ENCODE results near the gene PKHD1.

Gene PKHD1

DNA sequence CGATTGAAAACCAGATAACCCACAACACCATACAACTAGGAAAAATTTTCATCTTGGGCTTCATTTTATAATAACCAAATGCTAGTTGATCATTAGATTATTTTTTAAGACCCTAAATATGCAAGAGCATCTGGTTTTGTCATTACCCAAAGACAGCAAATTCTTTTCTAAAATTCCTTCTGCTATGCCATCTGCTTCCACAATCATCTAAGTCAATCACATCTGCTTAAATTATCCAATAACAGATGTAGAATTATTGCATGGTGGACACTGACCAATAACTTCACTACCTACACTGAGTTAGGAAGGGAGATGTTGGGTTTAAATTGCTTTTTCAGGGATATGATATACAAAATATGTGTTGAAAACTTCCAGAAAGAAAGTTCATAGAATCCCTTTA, 41.9 kb downstream of the PKHD1 start:
- WGBS, 2 experiments (ENCODE audit: insufficient coverage in 2 of 2), result 80% methylated on average over 1 of the region's 1 CpG; no CpG with 5 or more reads in 1 of the 2 experiments
- Histone ChIP-seq H3K27ac (ENCODE audit: low read depth, low read length, severe bottlenecking) (no peak overlapping the region), H3K36me3 (ENCODE audit: control insufficient read depth, insufficient read depth, low read length) (no peaks in the 10 kb centered on the region), H3K9me3 (ENCODE audit: control insufficient read depth, low read length) (no peaks in the 10 kb centered on the region), H3K4me3 (ENCODE audit: extremely low read depth, insufficient read depth, low read length, poor library complexity, severe bottlenecking) (no peak overlapping the region), H3K4me1 (ENCODE audit: control insufficient read depth, insufficient read depth, low read length, poor library complexity, severe bottlenecking) (no peaks in the 10 kb centered on the region)

DNA sequence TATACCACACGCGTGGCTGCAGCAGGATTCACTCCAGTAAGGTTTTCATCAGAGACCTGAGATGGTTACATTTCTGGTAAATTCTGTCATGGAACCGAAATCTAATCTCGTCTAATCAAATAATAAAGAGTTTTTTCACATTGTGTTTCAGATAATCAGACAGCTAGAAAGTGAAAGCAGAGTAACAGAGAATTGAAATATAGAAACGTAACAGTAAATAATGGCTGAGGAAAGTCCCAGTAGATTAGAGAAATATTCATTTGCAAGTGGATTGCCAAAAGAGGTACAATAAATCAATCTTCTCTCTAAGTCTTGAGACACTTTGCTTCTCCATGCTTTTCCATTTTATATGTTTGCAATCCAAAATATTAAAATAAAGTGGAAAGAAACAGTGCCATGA, 42.4 kb downstream of the PKHD1 start:
- H3K4me3 ChIP-seq (ENCODE audit: extremely low read depth, insufficient read depth, low read length, poor library complexity, severe bottlenecking), result no peak overlapping the region
- no peaks in the 10 kb centered on the region for H3K36me3 ChIP-seq (ENCODE audit: control insufficient read depth, insufficient read depth, low read length)
- no peaks in the 10 kb centered on the region for H3K4me1 ChIP-seq (ENCODE audit: control insufficient read depth, insufficient read depth, low read length, poor library complexity, severe bottlenecking)
- H3K9me3 ChIP-seq (ENCODE audit: control insufficient read depth, low read length), result no peaks in the 10 kb centered on the region
- WGBS, 2 experiments (ENCODE audit: insufficient coverage in 2 of 2), result 100% methylated on average over 1 of the region's 5 CpGs; no CpG with 5 or more reads in 1 of the 2 experiments
- H3K27ac ChIP-seq (ENCODE audit: low read depth, low read length, severe bottlenecking), result no peak overlapping the region

DNA sequence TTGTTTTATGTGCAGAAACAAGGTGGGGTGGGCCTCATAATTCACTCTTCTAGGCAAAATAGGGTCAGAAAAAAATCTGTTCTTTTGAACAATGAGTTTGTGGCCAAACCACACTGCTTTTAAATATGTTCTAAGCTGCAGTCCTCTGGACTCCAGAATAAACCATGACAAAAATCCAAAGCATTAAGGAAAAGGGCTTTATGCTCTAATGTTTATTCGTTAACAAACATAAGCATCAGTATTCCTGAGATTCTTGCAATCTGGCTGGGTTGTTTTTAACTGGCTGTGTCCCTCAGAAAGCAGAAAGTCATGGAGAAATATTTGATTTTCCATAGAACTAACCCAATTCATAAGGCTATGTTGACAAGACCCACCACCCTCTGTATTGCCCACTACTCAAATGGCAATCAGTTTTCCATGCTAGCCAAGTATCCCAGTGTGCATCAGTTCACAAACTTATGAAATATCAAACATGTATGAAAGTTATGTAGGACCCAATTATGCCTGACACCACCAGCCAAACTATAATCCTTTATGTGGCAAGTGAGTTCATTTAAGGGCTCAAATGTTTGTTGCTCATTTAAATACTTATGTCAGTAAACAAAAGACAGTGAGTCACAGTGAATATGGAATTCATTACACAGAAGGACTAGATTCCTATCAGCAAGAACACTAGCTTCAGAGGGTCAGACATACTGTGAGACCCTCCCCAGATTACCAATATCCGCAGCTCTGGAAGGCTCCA, 45.1 kb downstream of the PKHD1 start:
- 67 to 100% methylated on average over 1 of the region's 2 CpGs for WGBS, 2 experiments (ENCODE audit: insufficient coverage in 2 of 2)
- Histone ChIP-seq H3K4me3 (ENCODE audit: extremely low read depth, insufficient read depth, low read length, poor library complexity, severe bottlenecking) (no peak overlapping the region), H3K9me3 (ENCODE audit: control insufficient read depth, low read length) (no peaks in the 10 kb centered on the region), H3K36me3 (ENCODE audit: control insufficient read depth, insufficient read depth, low read length) (no peaks in the 10 kb centered on the region), H3K27ac (ENCODE audit: low read depth, low read length, severe bottlenecking) (no peak overlapping the region), H3K4me1 (ENCODE audit: control insufficient read depth, insufficient read depth, low read length, poor library complexity, severe bottlenecking) (no peaks in the 10 kb centered on the region)

DNA sequence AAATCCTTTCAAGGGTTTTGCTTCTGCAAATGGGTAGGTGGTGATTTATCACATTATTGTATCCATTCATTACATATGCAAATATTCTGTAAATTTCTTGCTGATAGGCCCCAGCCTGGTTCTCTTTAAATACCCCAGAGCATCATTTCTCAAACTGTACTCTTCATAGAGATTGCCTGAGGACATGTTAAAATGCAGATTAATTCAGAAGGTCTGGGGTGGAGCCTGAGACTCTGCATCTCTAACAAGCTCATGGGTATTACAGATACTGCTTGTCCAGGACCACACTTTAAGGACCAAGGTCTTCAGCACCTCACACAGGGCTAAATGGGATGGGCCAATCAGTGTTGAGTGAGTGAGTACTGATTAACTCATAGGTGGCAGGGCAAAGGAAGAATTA, 46.3 kb downstream of the PKHD1 start:
- Histone ChIP-seq H3K9me3 (ENCODE audit: control insufficient read depth, low read length) (no peaks in the 10 kb centered on the region), H3K4me1 (ENCODE audit: control insufficient read depth, insufficient read depth, low read length, poor library complexity, severe bottlenecking) (no peaks in the 10 kb centered on the region), H3K4me3 (ENCODE audit: extremely low read depth, insufficient read depth, low read length, poor library complexity, severe bottlenecking) (no peak overlapping the region), H3K27ac (ENCODE audit: low read depth, low read length, severe bottlenecking) (no peak overlapping the region), H3K36me3 (ENCODE audit: control insufficient read depth, insufficient read depth, low read length) (no peaks in the 10 kb centered on the region)

DNA sequence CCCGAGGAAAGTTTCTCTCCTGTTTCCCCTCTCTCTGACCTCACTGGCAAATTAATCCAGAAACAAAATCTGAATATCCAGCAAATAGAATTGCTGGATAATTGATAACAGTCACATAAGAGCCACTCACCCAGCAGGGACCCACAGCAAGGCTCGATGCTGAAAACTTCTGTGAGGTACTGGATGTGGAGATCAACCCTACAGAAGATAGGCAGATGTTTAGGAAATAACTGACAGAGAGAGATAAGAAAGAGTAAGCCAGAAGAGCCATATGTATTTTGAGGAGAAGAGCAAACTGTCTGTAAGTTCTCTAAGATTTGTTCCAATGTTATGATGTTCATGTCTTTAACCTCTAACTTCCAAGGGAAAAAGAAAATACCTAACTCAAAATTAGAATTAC, 59.7 kb downstream of the PKHD1 start:
- H3K27ac ChIP-seq (ENCODE audit: low read depth, low read length, severe bottlenecking), result no peak overlapping the region
- no peaks in the 10 kb centered on the region for H3K9me3 ChIP-seq (ENCODE audit: control insufficient read depth, low read length)
- H3K36me3 ChIP-seq (ENCODE audit: control insufficient read depth, insufficient read depth, low read length), result no peaks in the 10 kb centered on the region
- H3K4me1 ChIP-seq (ENCODE audit: control insufficient read depth, insufficient read depth, low read length, poor library complexity, severe bottlenecking), result no peaks in the 10 kb centered on the region
- no peak overlapping the region for H3K4me3 ChIP-seq (ENCODE audit: extremely low read depth, insufficient read depth, low read length, poor library complexity, severe bottlenecking)
- WGBS, 2 experiments (ENCODE audit: insufficient coverage in 2 of 2), result 86 to 100% methylated on average over 1 of the region's 2 CpGs

DNA sequence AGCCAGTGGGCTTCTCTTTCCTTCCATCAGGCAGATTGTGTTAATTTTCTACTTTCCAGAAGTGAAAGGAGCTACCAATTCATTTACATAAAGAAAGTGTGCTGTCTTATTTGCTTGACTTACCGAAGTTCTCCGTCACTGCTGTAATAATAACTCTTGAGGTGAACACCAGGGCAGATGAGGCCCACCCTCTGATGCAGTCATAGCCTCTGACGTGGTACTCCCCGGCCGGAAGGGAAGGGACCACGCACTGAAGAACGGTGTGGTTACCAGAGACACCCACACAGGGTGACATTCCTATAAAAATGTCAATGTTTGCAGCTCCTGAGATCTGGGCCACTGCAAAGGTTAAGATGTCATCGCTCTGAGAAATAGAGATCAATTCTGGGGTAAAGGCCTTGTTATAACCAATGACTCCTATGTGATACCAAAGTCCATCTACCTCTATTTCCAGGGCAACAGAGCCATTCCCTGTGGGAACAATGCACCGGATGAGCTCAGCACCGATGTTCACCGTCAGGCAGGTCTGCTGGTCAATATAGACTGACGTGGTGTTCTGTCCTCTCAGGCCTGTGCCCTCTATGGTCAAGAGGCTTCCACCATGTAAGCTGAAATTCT, 62.9 kb downstream of the PKHD1 start:
- no peaks in the 10 kb centered on the region for H3K9me3 ChIP-seq (ENCODE audit: control insufficient read depth, low read length)
- no peak overlapping the region for H3K4me3 ChIP-seq (ENCODE audit: extremely low read depth, insufficient read depth, low read length, poor library complexity, severe bottlenecking)
- no peaks in the 10 kb centered on the region for H3K4me1 ChIP-seq (ENCODE audit: control insufficient read depth, insufficient read depth, low read length, poor library complexity, severe bottlenecking)
- H3K36me3 ChIP-seq (ENCODE audit: control insufficient read depth, insufficient read depth, low read length), result no peaks in the 10 kb centered on the region
- 89 to 95% methylated on average over 9 to 11 of the region's 12 CpGs for WGBS, 2 experiments (ENCODE audit: insufficient coverage in 2 of 2)
- no peak overlapping the region for H3K27ac ChIP-seq (ENCODE audit: low read depth, low read length, severe bottlenecking)

DNA sequence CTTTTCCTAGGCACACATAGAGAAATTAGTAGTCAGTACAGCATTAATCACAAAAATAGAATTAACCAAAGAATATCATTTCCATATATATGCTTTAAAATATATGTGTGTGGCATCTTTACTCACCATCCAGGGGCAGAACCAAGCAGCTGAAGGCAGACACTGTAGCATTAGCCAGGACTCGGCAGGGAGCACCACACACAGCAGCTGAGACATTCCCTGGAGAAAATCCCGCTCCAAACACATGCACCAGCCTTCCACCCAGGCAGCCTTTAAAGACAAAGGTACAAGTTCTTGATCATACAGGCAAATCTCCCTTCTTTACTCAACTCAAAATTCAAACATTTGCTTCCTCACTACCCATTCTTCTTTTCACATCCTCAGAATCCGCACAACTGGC, 64.7 kb downstream of the PKHD1 start:
- 76% methylated on average over 3 of the region's 3 CpGs; no CpG with 5 or more reads in 1 of the 2 experiments for WGBS, 2 experiments (ENCODE audit: insufficient coverage in 2 of 2)
- no peak overlapping the region for H3K27ac ChIP-seq (ENCODE audit: low read depth, low read length, severe bottlenecking)
- no peak overlapping the region for H3K4me3 ChIP-seq (ENCODE audit: extremely low read depth, insufficient read depth, low read length, poor library complexity, severe bottlenecking)
- no peaks in the 10 kb centered on the region for H3K36me3 ChIP-seq (ENCODE audit: control insufficient read depth, insufficient read depth, low read length)
- no peaks in the 10 kb centered on the region for H3K9me3 ChIP-seq (ENCODE audit: control insufficient read depth, low read length)
- no peaks in the 10 kb centered on the region for H3K4me1 ChIP-seq (ENCODE audit: control insufficient read depth, insufficient read depth, low read length, poor library complexity, severe bottlenecking)

DNA sequence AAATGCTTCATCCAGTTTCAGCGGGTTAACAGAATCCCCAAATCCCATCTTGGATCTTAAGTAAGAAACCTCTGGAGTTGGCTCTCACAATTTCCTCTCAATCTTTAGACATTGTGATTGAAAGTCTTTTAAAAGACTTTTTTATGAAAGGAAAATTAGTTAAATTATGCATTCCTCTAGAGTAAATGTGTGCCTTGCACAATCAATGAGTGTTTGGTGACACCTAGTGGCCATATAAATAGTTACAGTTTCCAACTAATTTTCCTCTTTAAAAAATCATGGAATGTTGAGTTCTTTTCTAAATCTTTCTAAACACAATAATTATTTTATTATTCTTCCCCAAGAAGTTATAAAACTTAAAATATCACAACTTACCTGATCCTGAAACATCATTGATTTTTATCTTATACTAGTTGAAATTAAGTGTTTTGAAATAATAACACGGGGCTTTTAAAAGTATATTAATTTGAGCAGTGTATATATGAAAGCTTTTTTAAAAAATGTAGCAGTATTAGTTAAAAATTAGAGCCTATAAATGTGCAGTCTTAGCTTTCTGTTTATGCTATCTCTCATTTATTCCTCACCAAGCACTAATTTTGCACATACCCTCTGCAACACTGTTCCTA, 66.4 kb downstream of the PKHD1 start:
- no peaks in the 10 kb centered on the region for H3K9me3 ChIP-seq (ENCODE audit: control insufficient read depth, low read length)
- H3K4me1 ChIP-seq (ENCODE audit: control insufficient read depth, insufficient read depth, low read length, poor library complexity, severe bottlenecking), result no peaks in the 10 kb centered on the region
- H3K4me3 ChIP-seq (ENCODE audit: extremely low read depth, insufficient read depth, low read length, poor library complexity, severe bottlenecking), result no peak overlapping the region
- H3K36me3 ChIP-seq (ENCODE audit: control insufficient read depth, insufficient read depth, low read length), result no peaks in the 10 kb centered on the region
- WGBS, 2 experiments (ENCODE audit: insufficient coverage in 2 of 2), result no CpG with 5 or more reads among the region's 2 CpGs
- H3K27ac ChIP-seq (ENCODE audit: low read depth, low read length, severe bottlenecking), result no peak overlapping the region

DNA sequence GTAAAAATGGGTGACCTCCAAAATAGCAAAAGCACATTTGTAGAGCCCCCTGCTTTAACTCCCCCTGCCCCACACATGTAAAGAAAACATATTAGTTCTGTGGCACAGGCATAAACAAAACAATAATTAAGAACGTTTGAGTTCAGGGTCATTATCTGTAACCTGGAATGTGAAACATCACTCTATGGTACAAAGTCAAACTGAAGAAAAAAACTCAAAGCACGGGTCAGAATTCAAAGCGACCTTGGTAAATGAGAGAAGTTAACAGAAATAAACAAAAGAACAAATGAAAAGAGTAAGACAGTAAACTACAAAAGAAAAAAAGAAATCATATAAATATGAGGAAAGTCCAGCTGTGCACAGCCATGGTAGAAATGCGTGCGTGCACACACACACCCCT, 67.5 kb downstream of the PKHD1 start:
- Histone ChIP-seq H3K36me3 (ENCODE audit: control insufficient read depth, insufficient read depth, low read length) (no peaks in the 10 kb centered on the region), H3K27ac (ENCODE audit: low read depth, low read length, severe bottlenecking) (no peak overlapping the region), H3K4me1 (ENCODE audit: control insufficient read depth, insufficient read depth, low read length, poor library complexity, severe bottlenecking) (no peaks in the 10 kb centered on the region), H3K9me3 (ENCODE audit: control insufficient read depth, low read length) (no peaks in the 10 kb centered on the region), H3K4me3 (ENCODE audit: extremely low read depth, insufficient read depth, low read length, poor library complexity, severe bottlenecking) (no peak overlapping the region)
- WGBS, 2 experiments (ENCODE audit: insufficient coverage in 2 of 2), result 90% methylated on average over 2 of the region's 5 CpGs; no CpG with 5 or more reads in 1 of the 2 experiments

DNA sequence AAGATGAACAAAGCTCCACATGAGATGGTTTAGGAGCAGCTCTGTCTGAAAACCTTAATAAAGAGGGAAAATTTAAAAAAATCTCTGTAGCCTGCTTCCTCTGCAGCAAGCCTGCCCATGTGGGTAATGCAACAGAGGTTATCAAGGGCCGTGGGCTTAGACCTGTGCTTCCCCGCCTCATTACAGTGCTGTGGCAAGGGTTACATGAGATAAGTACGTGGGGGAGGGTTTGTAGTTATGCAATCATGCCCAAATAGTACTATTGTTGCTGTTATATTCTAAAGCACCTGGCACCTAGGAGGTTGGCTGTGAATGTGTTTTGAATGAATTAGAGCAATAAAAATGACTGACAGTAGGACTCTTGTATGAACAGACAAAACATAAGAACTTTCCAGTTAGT, 68.3 kb downstream of the PKHD1 start:
- Histone ChIP-seq H3K9me3 (ENCODE audit: control insufficient read depth, low read length) (no peaks in the 10 kb centered on the region), H3K4me3 (ENCODE audit: extremely low read depth, insufficient read depth, low read length, poor library complexity, severe bottlenecking) (no peak overlapping the region), H3K36me3 (ENCODE audit: control insufficient read depth, insufficient read depth, low read length) (no peaks in the 10 kb centered on the region), H3K4me1 (ENCODE audit: control insufficient read depth, insufficient read depth, low read length, poor library complexity, severe bottlenecking) (no peaks in the 10 kb centered on the region), H3K27ac (ENCODE audit: low read depth, low read length, severe bottlenecking) (no peak overlapping the region)
- WGBS, 2 experiments (ENCODE audit: insufficient coverage in 2 of 2), result 40% methylated on average over 1 of the region's 3 CpGs; no CpG with 5 or more reads in 1 of the 2 experiments
